ENCODE results near the gene ZDHHC8.

Gene ZDHHC8

GRCh38 chr22:20178915-20179227 lies 47.3 kb downstream of the ZDHHC8 start:
- DNase-seq: no peak
- no peak for TF ChIP-seq GATA1 (IDR thresholded peaks at IDR 0.05; ENCODE audit: low read depth, low read length)
- no peak for TF ChIP-seq POLR2A (IDR thresholded peaks at IDR 0.05; ENCODE audit: low read length)

GRCh38 chr22:20179455-20180244 lies 48.0 kb downstream of the ZDHHC8 start:
- TF ChIP-seq POLR2A (IDR thresholded peaks at IDR 0.05; ENCODE audit: low read length): no peak
- no peak for TF ChIP-seq GATA1 (IDR thresholded peaks at IDR 0.05; ENCODE audit: low read depth, low read length)
- DNase-seq: no peak

- DNase-seq: no peak
- no peak for TF ChIP-seq GATA1 (IDR thresholded peaks at IDR 0.05; ENCODE audit: low read depth, low read length)
- no peak for TF ChIP-seq POLR2A (IDR thresholded peaks at IDR 0.05; ENCODE audit: low read length)
Observed at GRCh38 chr22:20180245-20180630, 48.6 kb downstream of the ZDHHC8 start.

- DNase-seq: no peak
- TF ChIP-seq POLR2A (IDR thresholded peaks at IDR 0.05; ENCODE audit: low read length): no peak
- TF ChIP-seq GATA1 (IDR thresholded peaks at IDR 0.05; ENCODE audit: low read depth, low read length): no peak
Observed at GRCh38 chr22:20180640-20181039, 49.0 kb downstream of the ZDHHC8 start.

GRCh38 chr22:20181194-20181883 lies 49.7 kb downstream of the ZDHHC8 start:
- no peak for DNase-seq
- TF ChIP-seq POLR2A (IDR thresholded peaks at IDR 0.05; ENCODE audit: low read length): no peak
- no peak for TF ChIP-seq GATA1 (IDR thresholded peaks at IDR 0.05; ENCODE audit: low read depth, low read length)

GRCh38 chr22:20181884-20182236 lies 50.3 kb downstream of the ZDHHC8 start:
- DNase-seq: no peak
- TF ChIP-seq GATA1 (IDR thresholded peaks at IDR 0.05; ENCODE audit: low read depth, low read length): no peak
- TF ChIP-seq POLR2A (IDR thresholded peaks at IDR 0.05; ENCODE audit: low read length): no peak

GRCh38 chr22:20182365-20182764 lies 50.8 kb downstream of the ZDHHC8 start:
- DNase-seq: no peak
- TF ChIP-seq GATA1 (IDR thresholded peaks at IDR 0.05; ENCODE audit: low read depth, low read length): no peak
- TF ChIP-seq POLR2A (IDR thresholded peaks at IDR 0.05; ENCODE audit: low read length): no peak

GRCh38 chr22:20183101-20183500 lies 51.5 kb downstream of the ZDHHC8 start:
- DNase-seq: no peak
- no peak for TF ChIP-seq GATA1 (IDR thresholded peaks at IDR 0.05; ENCODE audit: low read depth, low read length)
- no peak for TF ChIP-seq POLR2A (IDR thresholded peaks at IDR 0.05; ENCODE audit: low read length)

GRCh38 chr22:20183823-20184222 lies 52.2 kb downstream of the ZDHHC8 start:
- no peak for DNase-seq
- TF ChIP-seq GATA1 (IDR thresholded peaks at IDR 0.05; ENCODE audit: low read depth, low read length): no peak
- TF ChIP-seq POLR2A (IDR thresholded peaks at IDR 0.05; ENCODE audit: low read length): no peak

GRCh38 chr22:20184501-20185165 lies 53.0 kb downstream of the ZDHHC8 start:
- TF ChIP-seq POLR2A (IDR thresholded peaks at IDR 0.05; ENCODE audit: low read length): no peak
- TF ChIP-seq GATA1 (IDR thresholded peaks at IDR 0.05; ENCODE audit: low read depth, low read length): no peak
- no peak for DNase-seq

- DNase-seq: no peak
- TF ChIP-seq POLR2A (IDR thresholded peaks at IDR 0.05; ENCODE audit: low read length): no peak
- TF ChIP-seq GATA1 (IDR thresholded peaks at IDR 0.05; ENCODE audit: low read depth, low read length): no peak
Observed at GRCh38 chr22:20185750-20186149, 54.1 kb downstream of the ZDHHC8 start.

GRCh38 chr22:20186183-20186870 lies 54.7 kb downstream of the ZDHHC8 start:
- TF ChIP-seq POLR2A (IDR thresholded peaks at IDR 0.05; ENCODE audit: low read length) (no peak), GATA1 (IDR thresholded peaks at IDR 0.05; ENCODE audit: low read depth, low read length) (no peak)
- no peak for DNase-seq

- DNase-seq: no peak
- TF ChIP-seq POLR2A (IDR thresholded peaks at IDR 0.05; ENCODE audit: low read length): no peak
Observed at GRCh38 chr22:20186871-20187546, 55.4 kb downstream of the ZDHHC8 start.
